ENCODE results near the gene MCM3AP.
A peak's percentile ranks its signal among the peaks of the same experiment; 100 is the strongest.

The MCM3AP gene

GRCh38 chr21:46316708-46317324 is 31.4 kb upstream of the MCM3AP start:
- Histone ChIP-seq H3K79me1 (ENCODE audit: low read depth, low read length) (peaks cover 15% of the 10 kb centered on the region), H4K8ac (ENCODE audit: low read depth, low read length) (no peak overlapping the region), H3K27ac (replicated peaks; ENCODE audit: low read length) (no peak overlapping the region), H2AFZ (ENCODE audit: low read length) (no peak overlapping the region), H3K14ac (ENCODE audit: low read length) (no peak overlapping the region), H3K4me1 (ENCODE audit: control insufficient read depth in 2 of 2, insufficient read depth in 1 of 2, low read depth in 1 of 2, low read length in 2 of 2) (peaks cover 10 to 21% of the 10 kb centered on the region in 2 donors), H2BK12ac (ENCODE audit: low read length) (no peak overlapping the region), H4K91ac (ENCODE audit: low read depth, low read length, poor library complexity) (no peak overlapping the region), H3K9ac (ENCODE audit: low read depth, low read length, poor library complexity) (no peak overlapping the region), H3K4me2 (ENCODE audit: insufficient read depth, low read length, poor library complexity, severe bottlenecking) (no peak overlapping the region), H3K36me3 (replicated peaks in 1 of 2; ENCODE audit: control insufficient read depth in 2 of 2, insufficient read depth in 2 of 2, low read length in 2 of 2) (peaks cover 44 to 95% of the 10 kb centered on the region in 2 donors), H2AK5ac (ENCODE audit: low read depth, low read length) (no peak overlapping the region), H2BK120ac (ENCODE audit: low read depth, low read length) (no peak overlapping the region), H3K23ac (ENCODE audit: low read depth, low read length, poor library complexity) (no peak overlapping the region), H3K18ac (ENCODE audit: low read length) (peak overlapping the region; percentile 8), H3K27me3 (ENCODE audit: control insufficient read depth in 3 of 3, insufficient read depth in 3 of 3, low read depth in 1 of 3, low read length in 3 of 3) (no peaks in the 10 kb centered on the region), H2BK15ac (ENCODE audit: low read length) (no peak overlapping the region), H3K4ac (ENCODE audit: low read length) (no peak overlapping the region), H3K9me3 (replicated peaks in 1 of 2; ENCODE audit: control insufficient read depth in 2 of 2, insufficient read depth in 1 of 2, low read depth in 1 of 2, low read length in 2 of 2) (no peaks in the 10 kb centered on the region), H3K4me3 (ENCODE audit: low read length in 2 of 2) (no peak overlapping the region), H2BK5ac (ENCODE audit: low read length) (no peak overlapping the region)
- no CpG with 5 or more reads among the region's 14 CpGs for WGBS, 2 donors (ENCODE audit: extremely low coverage in 2 of 2, insufficient read length in 2 of 2, insufficient replicate concordance in 1 of 2)
- no peak for DNase-seq (ENCODE audit: low spot score)

GRCh38 chr21:46314441-46315020 is 29.1 kb upstream of the MCM3AP start:
- no peak overlapping the region for H3K27ac ChIP-seq (replicated peaks; ENCODE audit: low read length)
- H2BK120ac ChIP-seq (ENCODE audit: low read depth, low read length) = peak overlapping the region; percentile 61
- no peak overlapping the region for H3K9ac ChIP-seq (ENCODE audit: low read depth, low read length, poor library complexity)
- no peak overlapping the region for H3K14ac ChIP-seq (ENCODE audit: low read length)
- no peak overlapping the region for H3K4me2 ChIP-seq (ENCODE audit: insufficient read depth, low read length, poor library complexity, severe bottlenecking)
- H3K23ac ChIP-seq (ENCODE audit: low read depth, low read length, poor library complexity) = no peak overlapping the region
- no peak overlapping the region for H2BK5ac ChIP-seq (ENCODE audit: low read length)
- H4K8ac ChIP-seq (ENCODE audit: low read depth, low read length) = no peak overlapping the region
- peaks cover 45 to 94% of the 10 kb centered on the region in 2 donors for H3K36me3 ChIP-seq (replicated peaks in 1 of 2; ENCODE audit: control insufficient read depth in 2 of 2, insufficient read depth in 2 of 2, low read length in 2 of 2)
- H3K4me1 ChIP-seq (ENCODE audit: control insufficient read depth in 2 of 2, insufficient read depth in 1 of 2, low read depth in 1 of 2, low read length in 2 of 2) = peaks cover 0 to 15% of the 10 kb centered on the region in 2 donors
- H3K4ac ChIP-seq (ENCODE audit: low read length) = no peak overlapping the region
- H3K27me3 ChIP-seq (ENCODE audit: control insufficient read depth in 3 of 3, insufficient read depth in 3 of 3, low read depth in 1 of 3, low read length in 3 of 3) = no peaks in the 10 kb centered on the region
- no peak overlapping the region for H3K18ac ChIP-seq (ENCODE audit: low read length)
- no peak overlapping the region for H2BK15ac ChIP-seq (ENCODE audit: low read length)
- H2AFZ ChIP-seq (ENCODE audit: low read length) = no peak overlapping the region
- H3K9me3 ChIP-seq (replicated peaks in 1 of 2; ENCODE audit: control insufficient read depth in 2 of 2, insufficient read depth in 1 of 2, low read depth in 1 of 2, low read length in 2 of 2) = no peaks in the 10 kb centered on the region
- peaks cover 13% of the 10 kb centered on the region for H3K79me1 ChIP-seq (ENCODE audit: low read depth, low read length)
- H2BK12ac ChIP-seq (ENCODE audit: low read length) = no peak overlapping the region
- WGBS, 2 donors (ENCODE audit: extremely low coverage in 2 of 2, insufficient read length in 2 of 2, insufficient replicate concordance in 1 of 2) = no CpG with 5 or more reads among the region's 22 CpGs
- H2AK5ac ChIP-seq (ENCODE audit: low read depth, low read length) = no peak overlapping the region
- H4K91ac ChIP-seq (ENCODE audit: low read depth, low read length, poor library complexity) = no peak overlapping the region
- DNase-seq (ENCODE audit: low spot score) = no peak
- H3K4me3 ChIP-seq (ENCODE audit: low read length in 2 of 2) = no peak overlapping the region

DNA sequence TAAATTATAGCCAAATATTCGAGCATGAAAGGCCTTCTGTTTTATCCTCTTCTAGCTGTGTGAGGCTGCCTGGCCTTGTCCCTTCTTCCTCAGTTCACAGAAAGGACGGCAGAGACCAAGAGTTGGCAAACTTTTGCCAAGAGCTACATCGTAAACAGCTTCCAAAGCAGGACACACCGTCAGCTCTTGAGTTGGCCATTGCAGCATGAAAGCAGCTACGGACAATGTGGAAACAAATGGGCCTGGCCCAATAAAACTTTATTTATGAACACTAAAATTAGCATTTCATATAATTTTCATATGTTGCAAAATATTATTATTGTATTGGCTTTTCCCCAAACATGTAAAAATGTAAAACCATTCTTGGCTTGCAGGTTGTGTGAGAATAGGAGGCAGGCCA is 27.5 kb upstream of the MCM3AP start:
- no peak overlapping the region for H3K14ac ChIP-seq (ENCODE audit: low read length)
- H3K9me3 ChIP-seq (replicated peaks in 1 of 2; ENCODE audit: control insufficient read depth in 2 of 2, insufficient read depth in 1 of 2, low read depth in 1 of 2, low read length in 2 of 2) = no peaks in the 10 kb centered on the region
- H3K9ac ChIP-seq (ENCODE audit: low read depth, low read length, poor library complexity) = no peak overlapping the region
- H2AFZ ChIP-seq (ENCODE audit: low read length) = no peak overlapping the region
- no peak overlapping the region for H3K18ac ChIP-seq (ENCODE audit: low read length)
- H3K27ac ChIP-seq (replicated peaks; ENCODE audit: low read length) = no peak overlapping the region
- DNase-seq (ENCODE audit: low spot score) = no peak
- no peaks in the 10 kb centered on the region for H3K27me3 ChIP-seq (ENCODE audit: control insufficient read depth in 3 of 3, insufficient read depth in 3 of 3, low read depth in 1 of 3, low read length in 3 of 3)
- no peak overlapping the region for H2BK12ac ChIP-seq (ENCODE audit: low read length)
- H4K8ac ChIP-seq (ENCODE audit: low read depth, low read length) = no peak overlapping the region
- H2BK5ac ChIP-seq (ENCODE audit: low read length) = no peak overlapping the region
- H2BK15ac ChIP-seq (ENCODE audit: low read length) = no peak overlapping the region
- H3K4me3 ChIP-seq (ENCODE audit: low read length in 2 of 2) = no peak overlapping the region
- H2BK120ac ChIP-seq (ENCODE audit: low read depth, low read length) = no peak overlapping the region
- H3K36me3 ChIP-seq (replicated peaks in 1 of 2; ENCODE audit: control insufficient read depth in 2 of 2, insufficient read depth in 2 of 2, low read length in 2 of 2) = peaks cover 45 to 94% of the 10 kb centered on the region in 2 donors
- no CpG with 5 or more reads among the region's 5 CpGs for WGBS, 2 donors (ENCODE audit: extremely low coverage in 2 of 2, insufficient read length in 2 of 2, insufficient replicate concordance in 1 of 2)
- H3K4me1 ChIP-seq (ENCODE audit: control insufficient read depth in 2 of 2, insufficient read depth in 1 of 2, low read depth in 1 of 2, low read length in 2 of 2) = peaks cover 0 to 2% of the 10 kb centered on the region in 2 donors
- H3K23ac ChIP-seq (ENCODE audit: low read depth, low read length, poor library complexity) = no peak overlapping the region
- no peak overlapping the region for H4K91ac ChIP-seq (ENCODE audit: low read depth, low read length, poor library complexity)
- no peak overlapping the region for H2AK5ac ChIP-seq (ENCODE audit: low read depth, low read length)
- H3K4ac ChIP-seq (ENCODE audit: low read length) = no peak overlapping the region
- no peak overlapping the region for H3K4me2 ChIP-seq (ENCODE audit: insufficient read depth, low read length, poor library complexity, severe bottlenecking)
- H3K79me1 ChIP-seq (ENCODE audit: low read depth, low read length) = peaks cover 9% of the 10 kb centered on the region

DNA sequence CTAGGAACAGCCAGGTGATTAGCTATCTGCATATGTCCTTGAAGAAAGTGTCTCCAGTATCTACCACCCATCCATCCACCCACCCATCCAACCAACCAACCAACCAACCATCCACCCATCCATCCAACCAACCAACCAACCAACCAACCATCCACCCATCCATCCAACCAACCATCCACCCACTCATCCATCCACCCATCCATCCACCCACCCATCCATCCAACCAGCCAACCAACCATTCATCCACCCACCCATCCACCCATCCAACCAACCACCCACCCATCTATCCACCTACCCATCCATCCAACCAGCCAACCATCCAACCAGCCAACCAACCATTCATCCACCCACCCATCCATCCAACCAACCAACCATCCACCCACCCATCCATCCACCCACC is 26.2 kb upstream of the MCM3AP start:
- DNase-seq (ENCODE audit: low spot score) = no peak
- no peak overlapping the region for H3K27ac ChIP-seq (replicated peaks; ENCODE audit: low read length)
- H4K8ac ChIP-seq (ENCODE audit: low read depth, low read length) = no peak overlapping the region
- H3K14ac ChIP-seq (ENCODE audit: low read length) = no peak overlapping the region
- no peak overlapping the region for H2BK15ac ChIP-seq (ENCODE audit: low read length)
- no peak overlapping the region for H2BK12ac ChIP-seq (ENCODE audit: low read length)
- H3K4me3 ChIP-seq (ENCODE audit: low read length in 2 of 2) = no peak overlapping the region
- no peak overlapping the region for H2BK120ac ChIP-seq (ENCODE audit: low read depth, low read length)
- no peak overlapping the region for H2AFZ ChIP-seq (ENCODE audit: low read length)
- no peaks in the 10 kb centered on the region for H3K9me3 ChIP-seq (replicated peaks in 1 of 2; ENCODE audit: control insufficient read depth in 2 of 2, insufficient read depth in 1 of 2, low read depth in 1 of 2, low read length in 2 of 2)
- H3K18ac ChIP-seq (ENCODE audit: low read length) = no peak overlapping the region
- no peaks in the 10 kb centered on the region for H3K4me1 ChIP-seq (ENCODE audit: control insufficient read depth in 2 of 2, insufficient read depth in 1 of 2, low read depth in 1 of 2, low read length in 2 of 2)
- H3K79me1 ChIP-seq (ENCODE audit: low read depth, low read length) = peaks cover 2% of the 10 kb centered on the region
- H2AK5ac ChIP-seq (ENCODE audit: low read depth, low read length) = no peak overlapping the region
- no peak overlapping the region for H4K91ac ChIP-seq (ENCODE audit: low read depth, low read length, poor library complexity)
- no peak overlapping the region for H3K4me2 ChIP-seq (ENCODE audit: insufficient read depth, low read length, poor library complexity, severe bottlenecking)
- no peaks in the 10 kb centered on the region for H3K27me3 ChIP-seq (ENCODE audit: control insufficient read depth in 3 of 3, insufficient read depth in 3 of 3, low read depth in 1 of 3, low read length in 3 of 3)
- no peak overlapping the region for H3K23ac ChIP-seq (ENCODE audit: low read depth, low read length, poor library complexity)
- no peak overlapping the region for H3K9ac ChIP-seq (ENCODE audit: low read depth, low read length, poor library complexity)
- H3K4ac ChIP-seq (ENCODE audit: low read length) = no peak overlapping the region
- H3K36me3 ChIP-seq (replicated peaks in 1 of 2; ENCODE audit: control insufficient read depth in 2 of 2, insufficient read depth in 2 of 2, low read length in 2 of 2) = peaks cover 45 to 93% of the 10 kb centered on the region in 2 donors
- no peak overlapping the region for H2BK5ac ChIP-seq (ENCODE audit: low read length)
